ENCODE data around the gene ITPRIP. TPM values are rescaled to one million over a fixed set of nuclear protein-coding genes. Genes with fewer than 3 reads are reported as not detected.

Gene ITPRIP
- total RNA-seq, 1 donor from 2014 or later, result 51.0 TPM

DNA sequence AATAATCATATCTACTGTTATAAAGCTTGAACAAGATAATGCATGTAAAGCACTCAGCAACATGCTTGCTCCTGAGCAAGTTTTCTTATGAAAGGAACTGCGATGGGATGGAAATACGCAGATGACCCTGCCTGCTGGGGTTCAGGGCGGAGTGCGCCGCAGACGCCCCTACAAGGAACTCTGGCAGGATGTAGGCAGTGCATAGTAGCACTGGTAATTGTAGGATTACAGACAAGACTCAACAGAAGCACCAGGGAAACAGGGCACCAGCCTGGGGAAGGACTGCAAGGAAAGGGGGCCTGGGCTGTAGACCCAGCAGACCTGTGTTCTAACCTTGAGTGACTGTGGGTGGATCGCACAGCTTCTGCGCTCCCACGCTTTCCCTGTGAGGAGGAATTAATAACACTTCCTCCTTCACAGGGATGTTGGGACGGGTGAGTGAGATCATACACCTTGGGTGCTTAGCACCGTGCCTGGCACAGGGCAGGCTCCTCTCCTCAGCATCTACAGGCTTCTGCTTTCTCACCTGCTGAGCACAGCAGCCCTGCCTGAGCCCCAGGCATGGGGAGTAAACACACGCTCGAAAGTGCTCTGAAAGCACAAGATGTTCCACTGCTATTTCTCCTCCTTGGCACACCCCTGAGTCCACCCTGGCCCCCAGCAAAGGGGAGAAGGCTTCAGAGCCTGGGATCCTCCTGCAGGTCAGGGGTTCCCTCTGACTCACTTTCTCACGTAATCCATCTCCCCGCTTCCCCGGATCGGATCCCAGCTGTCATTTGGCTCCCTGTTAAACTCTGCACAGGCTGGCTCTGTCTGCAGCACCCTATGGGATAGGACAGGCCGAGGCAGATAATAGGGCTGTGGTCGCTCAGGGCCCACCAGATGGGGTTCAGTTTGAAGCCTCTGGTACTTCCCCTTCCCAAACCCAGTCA lies 19.2 kb downstream of the ITPRIP start:
- no peak for DNase-seq (ENCODE audit: low spot score in 2 of 2)
- Histone ChIP-seq H3K9me3 (no peaks in the 10 kb centered on the region), H3K36me3 (peaks cover 17 to 19% of the 10 kb centered on the region in 2 donors), H3K27ac (peak overlapping the region; percentile 46 to 62), H3K27me3 (no peaks in the 10 kb centered on the region), H3K4me3 (no peak overlapping the region), H3K4me1 (peaks cover 15 to 57% of the 10 kb centered on the region in 2 donors)
- intact Hi-C loops (cut with DNase I), result no loop called here
- TF ChIP-seq, protein P1, sequence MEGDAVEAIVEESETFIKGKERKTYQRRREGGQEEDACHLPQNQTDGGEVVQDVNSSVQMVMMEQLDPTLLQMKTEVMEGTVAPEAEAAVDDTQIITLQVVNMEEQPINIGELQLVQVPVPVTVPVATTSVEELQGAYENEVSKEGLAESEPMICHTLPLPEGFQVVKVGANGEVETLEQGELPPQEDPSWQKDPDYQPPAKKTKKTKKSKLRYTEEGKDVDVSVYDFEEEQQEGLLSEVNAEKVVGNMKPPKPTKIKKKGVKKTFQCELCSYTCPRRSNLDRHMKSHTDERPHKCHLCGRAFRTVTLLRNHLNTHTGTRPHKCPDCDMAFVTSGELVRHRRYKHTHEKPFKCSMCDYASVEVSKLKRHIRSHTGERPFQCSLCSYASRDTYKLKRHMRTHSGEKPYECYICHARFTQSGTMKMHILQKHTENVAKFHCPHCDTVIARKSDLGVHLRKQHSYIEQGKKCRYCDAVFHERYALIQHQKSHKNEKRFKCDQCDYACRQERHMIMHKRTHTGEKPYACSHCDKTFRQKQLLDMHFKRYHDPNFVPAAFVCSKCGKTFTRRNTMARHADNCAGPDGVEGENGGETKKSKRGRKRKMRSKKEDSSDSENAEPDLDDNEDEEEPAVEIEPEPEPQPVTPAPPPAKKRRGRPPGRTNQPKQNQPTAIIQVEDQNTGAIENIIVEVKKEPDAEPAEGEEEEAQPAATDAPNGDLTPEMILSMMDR (IDR thresholded peaks at IDR 0.05), result no peak

GRCh38 chr10:104318326-104318725 lies 19.9 kb downstream of the ITPRIP start:
- Histone ChIP-seq H3K4me1 (peaks cover 15 to 51% of the 10 kb centered on the region in 2 donors), H3K27ac (peak overlapping the region; percentile 11 to 17), H3K27me3 (no peaks in the 10 kb centered on the region), H3K36me3 (peaks cover 25 to 26% of the 10 kb centered on the region in 2 donors), H3K4me3 (no peak overlapping the region), H3K9me3 (no peaks in the 10 kb centered on the region)
- no peak for DNase-seq (ENCODE audit: low spot score in 2 of 2)
- intact Hi-C loops (cut with DNase I), result no loop called here
- TF ChIP-seq, protein P1 (IDR thresholded peaks at IDR 0.05), result no peak

GRCh38 chr10:104317726-104318299 lies 20.5 kb downstream of the ITPRIP start:
- DNase-seq (ENCODE audit: low spot score in 2 of 2), result no peak
- H3K27ac ChIP-seq, result peak overlapping the region; percentile 11 to 17
- intact Hi-C loops (cut with DNase I), result no loop called here
- H3K4me3 ChIP-seq, result no peak overlapping the region
- TF ChIP-seq, protein P1 (IDR thresholded peaks at IDR 0.05), result no peak
- no peaks in the 10 kb centered on the region for H3K9me3 ChIP-seq
- H3K4me1 ChIP-seq, result peaks cover 15 to 47% of the 10 kb centered on the region in 2 donors
- H3K36me3 ChIP-seq, result peaks cover 29 to 31% of the 10 kb centered on the region in 2 donors
- no peaks in the 10 kb centered on the region for H3K27me3 ChIP-seq

- H3K4me3 ChIP-seq, result no peak overlapping the region
- peaks cover 15 to 41% of the 10 kb centered on the region in 2 donors for H3K4me1 ChIP-seq
- intact Hi-C loops (cut with DNase I), result no loop called here
- peak overlapping the region; percentile 11 to 17 for H3K27ac ChIP-seq
- DNase-seq (ENCODE audit: low spot score in 2 of 2), result no peak
- H3K36me3 ChIP-seq, result peaks cover 29 to 37% of the 10 kb centered on the region in 2 donors
- TF ChIP-seq, protein P1 (IDR thresholded peaks at IDR 0.05), result no peak
- no peaks in the 10 kb centered on the region for H3K9me3 ChIP-seq
- H3K27me3 ChIP-seq, result no peaks in the 10 kb centered on the region
Observed at GRCh38 chr10:104317269-104317710, 21.0 kb downstream of the ITPRIP start.

DNA sequence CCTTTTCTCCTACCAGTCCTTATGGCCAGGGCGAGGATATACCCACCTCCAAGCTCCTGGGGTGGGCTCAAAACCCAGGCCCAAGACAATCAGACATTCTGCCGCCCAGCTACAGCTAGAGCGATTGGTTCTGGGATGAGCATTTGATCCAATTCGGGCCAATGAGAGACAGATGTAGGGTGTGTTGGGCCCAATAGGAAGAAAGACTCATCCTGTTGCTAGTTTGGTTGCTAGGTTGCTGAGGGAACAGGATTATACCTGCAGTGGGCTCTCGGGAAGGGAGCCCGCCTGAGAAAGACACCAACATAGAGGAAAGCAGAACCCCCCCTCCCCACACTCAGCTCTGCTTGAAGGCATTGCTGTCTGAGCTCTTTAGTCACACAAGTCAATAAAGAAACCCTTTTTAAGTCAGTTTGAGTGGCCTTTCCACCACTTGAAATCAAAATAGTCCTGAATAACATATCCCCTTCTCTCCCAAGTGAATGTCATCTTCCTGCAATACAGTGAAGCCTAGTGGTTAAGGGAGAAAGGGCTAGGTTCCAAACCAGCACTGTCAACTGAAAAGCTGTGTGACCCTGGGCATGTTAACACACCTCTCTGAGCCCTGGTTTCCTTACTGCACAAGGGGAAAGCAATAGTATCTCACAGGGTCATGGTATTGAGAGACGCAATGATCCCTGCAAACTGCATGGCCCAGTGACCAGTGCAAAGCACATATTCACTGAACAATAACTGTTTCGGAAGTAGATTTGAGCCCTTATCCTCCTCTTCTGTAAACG lies 21.8 kb downstream of the ITPRIP start:
- Histone ChIP-seq H3K27me3 (no peaks in the 10 kb centered on the region), H3K27ac (peak overlapping the region in 1 of 2 donors; percentile 17), H3K4me3 (no peak overlapping the region), H3K9me3 (no peaks in the 10 kb centered on the region), H3K4me1 (peaks cover 8 to 38% of the 10 kb centered on the region in 2 donors), H3K36me3 (peaks cover 29 to 39% of the 10 kb centered on the region in 2 donors)
- no peak for DNase-seq (ENCODE audit: low spot score in 2 of 2)
- intact Hi-C loops (cut with DNase I), result no loop called here
- TF ChIP-seq, protein P1 (IDR thresholded peaks at IDR 0.05), result no peak
